Measurements from ENCODE around the gene TSKU.

DNA sequence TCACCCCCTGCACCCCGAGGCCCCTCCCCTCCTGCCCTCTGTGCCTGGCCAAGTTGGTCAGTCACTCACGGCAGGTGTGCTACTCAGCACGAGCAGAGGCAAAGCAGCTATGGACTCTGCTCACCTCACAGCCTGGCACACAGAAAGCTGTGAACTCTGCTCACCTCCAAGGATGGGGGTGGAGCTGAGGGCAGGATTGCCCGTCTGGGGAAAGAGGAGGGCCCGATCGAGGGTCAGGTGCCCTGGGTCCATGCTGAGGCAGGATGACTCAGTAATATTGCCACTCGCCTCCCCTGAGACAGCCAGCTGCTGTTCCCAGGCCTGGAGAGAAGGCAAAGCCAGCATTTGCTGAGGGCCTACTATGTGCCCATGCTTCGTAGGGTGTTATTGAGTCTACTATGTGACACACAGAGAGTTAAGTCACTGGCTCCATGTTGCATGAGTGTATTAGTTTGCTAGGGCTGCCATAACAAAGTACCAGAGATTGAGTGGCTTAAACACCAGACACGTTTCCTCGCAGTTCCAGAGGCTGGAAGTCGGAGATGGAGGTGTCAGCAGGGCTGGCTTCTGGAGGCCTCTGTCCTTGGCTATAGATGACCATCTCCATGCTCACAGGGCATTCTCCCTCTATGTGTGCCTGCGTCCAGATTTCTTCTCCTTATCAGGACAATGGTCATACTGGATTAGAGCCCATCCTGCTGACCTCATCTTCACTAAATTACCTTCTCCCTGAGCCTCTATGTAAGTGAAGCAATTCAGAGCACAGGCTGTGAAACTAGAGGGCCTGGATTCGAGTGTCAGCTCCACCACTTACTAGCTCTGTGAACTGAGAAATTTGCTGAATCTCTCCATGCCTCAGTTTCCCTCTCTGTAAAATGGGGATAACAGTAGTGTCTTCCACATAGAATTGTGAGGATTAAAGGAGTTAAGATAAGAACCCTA lies 13.2 kb upstream of the TSKU start:
- TF ChIP-seq, protein P1, sequence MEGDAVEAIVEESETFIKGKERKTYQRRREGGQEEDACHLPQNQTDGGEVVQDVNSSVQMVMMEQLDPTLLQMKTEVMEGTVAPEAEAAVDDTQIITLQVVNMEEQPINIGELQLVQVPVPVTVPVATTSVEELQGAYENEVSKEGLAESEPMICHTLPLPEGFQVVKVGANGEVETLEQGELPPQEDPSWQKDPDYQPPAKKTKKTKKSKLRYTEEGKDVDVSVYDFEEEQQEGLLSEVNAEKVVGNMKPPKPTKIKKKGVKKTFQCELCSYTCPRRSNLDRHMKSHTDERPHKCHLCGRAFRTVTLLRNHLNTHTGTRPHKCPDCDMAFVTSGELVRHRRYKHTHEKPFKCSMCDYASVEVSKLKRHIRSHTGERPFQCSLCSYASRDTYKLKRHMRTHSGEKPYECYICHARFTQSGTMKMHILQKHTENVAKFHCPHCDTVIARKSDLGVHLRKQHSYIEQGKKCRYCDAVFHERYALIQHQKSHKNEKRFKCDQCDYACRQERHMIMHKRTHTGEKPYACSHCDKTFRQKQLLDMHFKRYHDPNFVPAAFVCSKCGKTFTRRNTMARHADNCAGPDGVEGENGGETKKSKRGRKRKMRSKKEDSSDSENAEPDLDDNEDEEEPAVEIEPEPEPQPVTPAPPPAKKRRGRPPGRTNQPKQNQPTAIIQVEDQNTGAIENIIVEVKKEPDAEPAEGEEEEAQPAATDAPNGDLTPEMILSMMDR (IDR thresholded peaks at IDR 0.05; ENCODE audit: poor library complexity), result no peak
- TF ChIP-seq EZH2 (IDR thresholded peaks at IDR 0.05; ENCODE audit: borderline replicate concordance) (no peak), EZH2phosphoT487 (IDR thresholded peaks at IDR 0.05; ENCODE audit: low read depth, severe bottlenecking, unreplicated experiment) (no peak)

Measured in hepatocyte (in vitro differentiated cells).